ENCODE measurements around the gene UMODL1.

The UMODL1 gene

DNA sequence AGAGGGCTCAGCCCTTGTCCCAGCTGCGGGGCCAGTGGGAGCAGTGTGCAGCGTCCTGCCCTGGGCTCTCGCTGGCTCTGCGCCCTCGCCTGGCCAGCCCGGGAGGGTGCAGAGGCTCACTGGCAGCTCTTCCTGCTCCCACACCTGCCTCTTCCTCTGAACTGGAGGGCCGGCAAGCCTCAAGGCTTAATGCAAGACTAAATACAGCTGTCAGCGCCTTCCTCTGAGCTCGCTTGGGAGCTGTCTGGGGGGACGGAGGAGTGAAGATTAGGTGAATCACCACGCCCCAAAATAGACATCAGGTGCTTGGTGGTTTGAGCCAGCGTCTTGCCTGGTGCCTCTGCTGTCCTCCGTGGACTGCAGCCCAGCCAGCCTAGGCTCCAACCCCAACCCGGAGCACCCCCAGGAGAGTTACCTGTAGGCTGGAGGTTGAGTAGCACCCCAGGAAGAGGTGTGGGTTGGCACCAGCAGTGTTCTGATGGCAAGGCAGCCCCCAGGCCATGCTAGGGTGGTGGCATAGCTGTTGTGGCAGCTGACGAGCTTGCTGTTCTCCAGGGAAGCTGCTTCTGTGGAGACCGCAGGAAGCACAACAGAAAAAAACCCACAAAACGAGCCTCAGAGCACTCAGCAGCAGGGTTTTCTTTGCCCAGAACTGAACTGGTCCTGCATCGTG is 36.9 kb downstream of the UMODL1 start:
- no peaks in the 10 kb centered on the region for H4K20me1 ChIP-seq (ENCODE audit: insufficient read depth, low read length)
- TF ChIP-seq, protein P1, sequence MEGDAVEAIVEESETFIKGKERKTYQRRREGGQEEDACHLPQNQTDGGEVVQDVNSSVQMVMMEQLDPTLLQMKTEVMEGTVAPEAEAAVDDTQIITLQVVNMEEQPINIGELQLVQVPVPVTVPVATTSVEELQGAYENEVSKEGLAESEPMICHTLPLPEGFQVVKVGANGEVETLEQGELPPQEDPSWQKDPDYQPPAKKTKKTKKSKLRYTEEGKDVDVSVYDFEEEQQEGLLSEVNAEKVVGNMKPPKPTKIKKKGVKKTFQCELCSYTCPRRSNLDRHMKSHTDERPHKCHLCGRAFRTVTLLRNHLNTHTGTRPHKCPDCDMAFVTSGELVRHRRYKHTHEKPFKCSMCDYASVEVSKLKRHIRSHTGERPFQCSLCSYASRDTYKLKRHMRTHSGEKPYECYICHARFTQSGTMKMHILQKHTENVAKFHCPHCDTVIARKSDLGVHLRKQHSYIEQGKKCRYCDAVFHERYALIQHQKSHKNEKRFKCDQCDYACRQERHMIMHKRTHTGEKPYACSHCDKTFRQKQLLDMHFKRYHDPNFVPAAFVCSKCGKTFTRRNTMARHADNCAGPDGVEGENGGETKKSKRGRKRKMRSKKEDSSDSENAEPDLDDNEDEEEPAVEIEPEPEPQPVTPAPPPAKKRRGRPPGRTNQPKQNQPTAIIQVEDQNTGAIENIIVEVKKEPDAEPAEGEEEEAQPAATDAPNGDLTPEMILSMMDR (IDR thresholded peaks at IDR 0.05; ENCODE audit: borderline replicate concordance, extremely low read depth, low read length, poor library complexity, severe bottlenecking): peak; percentile 94
- no peak for TF ChIP-seq EZH2 (IDR thresholded peaks at IDR 0.05; ENCODE audit: borderline replicate concordance, low read depth, low read length, severe bottlenecking)
- ATAC-seq (ENCODE audit: insufficient read depth, low read depth) (peak; percentile 93), DNase-seq (peak; percentile 88)
- no peaks in the 10 kb centered on the region for H3K36me3 ChIP-seq (ENCODE audit: insufficient read depth, low read length)
- H3K4me1 ChIP-seq (ENCODE audit: insufficient read depth, low read length): peaks cover 33% of the 10 kb centered on the region
- peak overlapping the region; percentile 49 for H3K9ac ChIP-seq (ENCODE audit: low read depth, low read length)
- peak overlapping the region; percentile 61 for H2AFZ ChIP-seq (ENCODE audit: low read depth, low read length)
- H3K9me3 ChIP-seq (ENCODE audit: insufficient read depth, low read length, severe bottlenecking): no peaks in the 10 kb centered on the region
- peak overlapping the region in 1 of 2 experiments; percentile 49; a peak in 2 of 4 replicates for H3K4me3 ChIP-seq (ENCODE audit: low read depth in 1 of 2, low read length in 2 of 2)
- no peaks in the 10 kb centered on the region for H3K79me2 ChIP-seq (ENCODE audit: insufficient read depth, low read length)
- peaks cover under 1% of the 10 kb centered on the region for H3K27me3 ChIP-seq (ENCODE audit: insufficient read depth, low read length, poor library complexity)
- peak overlapping the region; percentile 94 for H3K27ac ChIP-seq (ENCODE audit: low read length)
- peak overlapping the region; percentile 65 for H3K4me2 ChIP-seq (ENCODE audit: insufficient read depth, low read length)

DNA sequence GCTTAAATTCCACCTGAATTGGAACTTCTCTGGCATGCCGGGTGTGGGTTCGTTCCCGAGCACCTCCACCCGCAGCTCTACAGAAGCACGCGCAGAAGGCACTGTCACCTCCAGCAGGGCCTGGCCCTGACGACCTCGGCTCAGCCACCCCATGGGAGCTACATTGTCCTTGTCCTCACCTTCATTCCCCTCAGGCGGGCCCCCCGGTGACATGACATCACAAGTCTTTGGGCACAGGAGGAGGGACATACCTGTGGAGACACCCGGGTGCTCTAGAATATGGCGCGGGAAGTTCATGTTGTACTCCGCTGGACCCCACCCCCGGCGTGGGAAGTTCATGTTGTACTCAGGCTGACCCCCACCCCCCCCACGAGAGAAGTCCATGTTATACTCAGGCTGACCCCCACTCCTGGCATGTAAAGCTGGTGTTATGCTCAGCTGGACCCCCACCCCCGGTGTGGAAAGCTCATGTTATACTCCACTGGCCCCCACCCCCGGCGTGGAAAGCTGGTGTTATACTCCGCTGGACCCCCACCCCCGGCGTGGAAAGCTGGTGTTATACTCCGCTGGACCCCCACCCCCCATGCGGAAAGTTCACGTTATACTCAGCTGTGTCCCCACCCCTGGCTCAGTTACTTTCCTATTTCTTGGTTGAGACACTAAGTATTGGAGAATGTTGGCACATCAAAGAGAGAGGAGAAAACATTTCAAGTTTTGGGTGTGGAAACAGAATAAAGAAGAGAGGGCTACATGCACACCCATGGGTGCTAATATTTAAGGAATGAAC is 37.6 kb downstream of the UMODL1 start:
- ATAC-seq (ENCODE audit: insufficient read depth, low read depth): no peak; the same call in 2 of the 3 replicates
- H3K27me3 ChIP-seq (ENCODE audit: insufficient read depth, low read length, poor library complexity): no peaks in the 10 kb centered on the region
- peak overlapping the region; percentile 49 for H3K9ac ChIP-seq (ENCODE audit: low read depth, low read length)
- H3K4me1 ChIP-seq (ENCODE audit: insufficient read depth, low read length): peaks cover 33% of the 10 kb centered on the region
- H4K20me1 ChIP-seq (ENCODE audit: insufficient read depth, low read length): no peaks in the 10 kb centered on the region
- no peak for TF ChIP-seq EZH2 (IDR thresholded peaks at IDR 0.05; ENCODE audit: borderline replicate concordance, low read depth, low read length, severe bottlenecking)
- TF ChIP-seq, protein P1 (IDR thresholded peaks at IDR 0.05; ENCODE audit: borderline replicate concordance, extremely low read depth, low read length, poor library complexity, severe bottlenecking): no peak
- H3K9me3 ChIP-seq (ENCODE audit: insufficient read depth, low read length, severe bottlenecking): no peaks in the 10 kb centered on the region
- no peaks in the 10 kb centered on the region for H3K36me3 ChIP-seq (ENCODE audit: insufficient read depth, low read length)
- H3K4me3 ChIP-seq (ENCODE audit: low read depth in 1 of 2, low read length in 2 of 2): peak overlapping the region in 1 of 2 experiments; percentile 49; a peak in 2 of 4 replicates
- no peak for DNase-seq
- peak overlapping the region; percentile 32; the same call in 1 of the 2 replicates for H2AFZ ChIP-seq (ENCODE audit: low read depth, low read length)
- no peaks in the 10 kb centered on the region for H3K79me2 ChIP-seq (ENCODE audit: insufficient read depth, low read length)
- H3K4me2 ChIP-seq (ENCODE audit: insufficient read depth, low read length): peak overlapping the region; percentile 65
- peak overlapping the region; percentile 94 for H3K27ac ChIP-seq (ENCODE audit: low read length)

DNA sequence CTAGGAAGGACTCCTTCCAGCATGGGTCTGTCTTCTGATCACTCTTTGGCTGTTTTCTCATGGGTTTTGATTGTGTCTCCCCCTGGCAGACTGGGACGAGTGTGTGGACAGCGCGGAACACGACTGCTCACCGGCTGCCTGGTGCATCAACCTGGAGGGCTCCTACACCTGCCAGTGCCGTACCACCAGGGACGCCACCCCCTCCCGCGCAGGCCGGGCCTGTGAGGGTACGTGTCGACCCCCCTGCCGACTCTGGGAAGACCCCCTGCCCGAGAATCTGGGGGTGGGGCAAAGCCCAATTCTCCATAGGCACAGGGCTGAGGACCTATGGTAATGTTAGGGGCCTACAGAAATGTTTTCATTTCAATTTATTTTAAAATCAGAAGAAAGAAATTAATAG is 38.4 kb downstream of the UMODL1 start:
- no peak for TF ChIP-seq EZH2 (IDR thresholded peaks at IDR 0.05; ENCODE audit: borderline replicate concordance, low read depth, low read length, severe bottlenecking)
- TF ChIP-seq, protein P1 (IDR thresholded peaks at IDR 0.05; ENCODE audit: borderline replicate concordance, extremely low read depth, low read length, poor library complexity, severe bottlenecking): no peak
- Histone ChIP-seq H3K9me3 (ENCODE audit: insufficient read depth, low read length, severe bottlenecking) (no peaks in the 10 kb centered on the region), H3K4me1 (ENCODE audit: insufficient read depth, low read length) (peaks cover 33% of the 10 kb centered on the region)

More for the DNA sequence above, 38.4 kb downstream of the UMODL1 start:
- H4K20me1 ChIP-seq (ENCODE audit: insufficient read depth, low read length): no peaks in the 10 kb centered on the region
- DNase-seq (no peak), ATAC-seq (ENCODE audit: insufficient read depth, low read depth) (no peak)
- peak overlapping the region; percentile 94 for H3K27ac ChIP-seq (ENCODE audit: low read length)
- H3K36me3 ChIP-seq (ENCODE audit: insufficient read depth, low read length): no peaks in the 10 kb centered on the region
- no peaks in the 10 kb centered on the region for H3K79me2 ChIP-seq (ENCODE audit: insufficient read depth, low read length)
- no peaks in the 10 kb centered on the region for H3K27me3 ChIP-seq (ENCODE audit: insufficient read depth, low read length, poor library complexity)
- H2AFZ ChIP-seq (ENCODE audit: low read depth, low read length): no peak overlapping the region
- H3K4me3 ChIP-seq (ENCODE audit: low read depth in 1 of 2, low read length in 2 of 2): no peak overlapping the region
- no peak overlapping the region for H3K4me2 ChIP-seq (ENCODE audit: insufficient read depth, low read length)
- no peak overlapping the region; the same call in 1 of the 2 replicates for H3K9ac ChIP-seq (ENCODE audit: low read depth, low read length)
